ENCODE measurements around the gene SPPL3. TPM values are rescaled to one million over a fixed set of nuclear protein-coding genes. Genes with fewer than 3 reads are reported as not detected.

The SPPL3 gene
- total and polyA plus RNA-seq, 8 donors = 5.0 to 63.4 (median 18.0) TPM

GRCh38 chr12:120844297-120844696 is 59.9 kb downstream of the SPPL3 start:
- Histone ChIP-seq H3K27ac (no peak overlapping the region), H3K27me3 (no peaks in the 10 kb centered on the region), H3K4me3 (no peak overlapping the region), H3K36me3 (peaks cover 0 to 4% (median 0%) of the 10 kb centered on the region in 4 donors), H3K9me3 (no peaks in the 10 kb centered on the region), H3K4me1 (peaks cover 19 to 79% (median 48%) of the 10 kb centered on the region in 4 donors)
- no peak for DNase-seq
- 71 to 80% (median 74%) methylated on average over 5 of the region's 5 CpGs for WGBS, 5 donors
- TF ChIP-seq POLR2AphosphoS5 (IDR thresholded peaks at IDR 0.05) = no peak
- TF ChIP-seq EP300 (IDR thresholded peaks at IDR 0.05) = no peak
- no peak for TF ChIP-seq CTCF (IDR thresholded peaks at IDR 0.05)
- no peak for TF ChIP-seq POLR2A (IDR thresholded peaks at IDR 0.05)
- intact Hi-C loops (cut with DNase I; ENCODE audit: low total_unique reads) = no loop called here

- Histone ChIP-seq H3K27ac (no peak overlapping the region), H3K4me3 (no peak overlapping the region), H3K9me3 (no peaks in the 10 kb centered on the region), H3K27me3 (no peaks in the 10 kb centered on the region), H3K36me3 (peaks cover 0 to 4% (median 0%) of the 10 kb centered on the region in 4 donors), H3K4me1 (peaks cover 19 to 71% (median 45%) of the 10 kb centered on the region in 4 donors)
- DNase-seq = no peak
- intact Hi-C loops (cut with DNase I; ENCODE audit: low total_unique reads) = no loop called here
- TF ChIP-seq CTCF (IDR thresholded peaks at IDR 0.05) = no peak
- no peak for TF ChIP-seq POLR2A (IDR thresholded peaks at IDR 0.05)
- no peak for TF ChIP-seq POLR2AphosphoS5 (IDR thresholded peaks at IDR 0.05)
- no peak for TF ChIP-seq EP300 (IDR thresholded peaks at IDR 0.05)
- 93 to 98% (median 97%) methylated on average over 6 of the region's 6 CpGs for WGBS, 5 donors
Observed at GRCh38 chr12:120843472-120843871, 60.7 kb downstream of the SPPL3 start.

GRCh38 chr12:120842595-120842994 is 61.6 kb downstream of the SPPL3 start:
- Histone ChIP-seq H3K9me3 (no peaks in the 10 kb centered on the region), H3K27me3 (no peaks in the 10 kb centered on the region), H3K27ac (no peak overlapping the region), H3K4me1 (peaks cover 14 to 72% (median 45%) of the 10 kb centered on the region in 4 donors), H3K36me3 (peaks cover 0 to 4% (median 0%) of the 10 kb centered on the region in 4 donors), H3K4me3 (no peak overlapping the region)
- WGBS, 5 donors = 91 to 97% (median 95%) methylated on average over 3 of the region's 3 CpGs
- TF ChIP-seq POLR2A (IDR thresholded peaks at IDR 0.05) = no peak
- TF ChIP-seq CTCF (IDR thresholded peaks at IDR 0.05) = no peak
- no peak for TF ChIP-seq EP300 (IDR thresholded peaks at IDR 0.05)
- no peak for TF ChIP-seq POLR2AphosphoS5 (IDR thresholded peaks at IDR 0.05)
- intact Hi-C loops (cut with DNase I; ENCODE audit: low total_unique reads) = no loop called here
- DNase-seq = no peak

- H3K9me3 ChIP-seq = no peaks in the 10 kb centered on the region
- peaks cover 0 to 4% (median 0%) of the 10 kb centered on the region in 4 donors for H3K36me3 ChIP-seq
- H3K4me1 ChIP-seq = peaks cover 13 to 72% (median 40%) of the 10 kb centered on the region in 4 donors
- peak in 1 of 2 donors; percentile 32 for DNase-seq
- no peaks in the 10 kb centered on the region for H3K27me3 ChIP-seq
- H3K4me3 ChIP-seq = no peak overlapping the region
- no peak for TF ChIP-seq POLR2AphosphoS5 (IDR thresholded peaks at IDR 0.05)
- no peak for TF ChIP-seq CTCF (IDR thresholded peaks at IDR 0.05)
- no peak for TF ChIP-seq EP300 (IDR thresholded peaks at IDR 0.05)
- no peak for TF ChIP-seq POLR2A (IDR thresholded peaks at IDR 0.05)
- 54 to 66% (median 63%) methylated on average over 3 of the region's 3 CpGs for WGBS, 5 donors
- H3K27ac ChIP-seq = no peak overlapping the region
- intact Hi-C loops (cut with DNase I; ENCODE audit: low total_unique reads) = no loop called here
Observed at GRCh38 chr12:120841525-120841924, 62.6 kb downstream of the SPPL3 start.

Measured in stomach (tissue), 9 donors.